H9 (cell line): ENCODE data around the gene DNAJC1. TPM values are rescaled to one million over a fixed set of nuclear protein-coding genes. Genes with fewer than 3 reads are reported as not detected.
"Not testable (repeated sequence)": the region's sequence is repeated elsewhere in the genome, so short reads cannot be mapped to it uniquely, and the experiment has no call there.

Experiments
- DNase-seq: peaks from one replicate; pipeline ENCODE4 v3.0.0-alpha.2; 2017
- H2AFZ ChIP-seq: one replicate; pipeline ENCODE4 v1.6.1; 2013; ENCODE audit warnings: mild to moderate bottlenecking, low read length, control low read depth, moderate library complexity
- H2AK5ac ChIP-seq: 2 replicates; pipeline ENCODE4 v1.6.1; 2013; ENCODE audit warnings: low read length, control low read depth, mixed read lengths; ENCODE audit not compliant: insufficient read length
- H2BK120ac ChIP-seq: one replicate; pipeline ENCODE4 v1.6.1; 2013; ENCODE audit warnings: low read depth, mild to moderate bottlenecking, low read length, control low read depth, inconsistent platforms; ENCODE audit not compliant: poor library complexity, severe bottlenecking
- H2BK12ac ChIP-seq: 2 replicates; pipeline ENCODE4 v1.6.1; 2013; ENCODE audit warnings: low read length, control low read depth, mixed read lengths, low read depth; ENCODE audit not compliant: insufficient read length
- H2BK15ac ChIP-seq: 2 replicates; pipeline ENCODE4 v1.6.1; 2013; ENCODE audit warnings: low read depth, low read length, control low read depth
- H2BK20ac ChIP-seq: one replicate; pipeline ENCODE4 v1.6.1; 2013; ENCODE audit warnings: low read depth, mild to moderate bottlenecking, low read length, control low read depth, inconsistent platforms; ENCODE audit not compliant: poor library complexity, severe bottlenecking
- H2BK5ac ChIP-seq: 2 replicates; pipeline ENCODE4 v1.6.1; 2013; ENCODE audit warnings: low read length, control low read depth, mixed read lengths; ENCODE audit not compliant: insufficient read length
- H3K14ac ChIP-seq: 2 replicates; pipeline ENCODE4 v1.6.1; 2013; ENCODE audit warnings: low read length, control low read depth; ENCODE audit not compliant: insufficient read depth
- H3K18ac ChIP-seq: 2 replicates; pipeline ENCODE4 v1.6.1; 2013; ENCODE audit warnings: low read depth, mild to moderate bottlenecking, mixed read lengths, low read length, control low read depth; ENCODE audit not compliant: insufficient read length
- H3K23ac ChIP-seq: 2 replicates; pipeline ENCODE4 v1.6.1; 2013; ENCODE audit warnings: low read length, control low read depth, mixed read lengths, low read depth; ENCODE audit not compliant: insufficient read length
- H3K23me2 ChIP-seq: 2 replicates; pipeline ENCODE4 v1.6.1; 2013; ENCODE audit warnings: low read depth, mild to moderate bottlenecking, mixed read lengths, low read length, control low read depth; ENCODE audit not compliant: insufficient read length, poor library complexity, severe bottlenecking
- H3K27ac ChIP-seq: 2 replicates; pipeline ENCODE4 v1.5.1; 2013; ENCODE audit warnings: low read length, control low read depth, mixed read lengths, low read depth; ENCODE audit not compliant: insufficient read length
- H3K27me3 ChIP-seq: 2 replicates; pipeline ENCODE4 v1.6.1; 2013; ENCODE audit warnings: low read length, control low read depth, inconsistent platforms; ENCODE audit not compliant: insufficient read depth
- H3K4ac ChIP-seq: 2 replicates; pipeline ENCODE4 v1.6.1; 2013; ENCODE audit warnings: low read depth, mild to moderate bottlenecking, control low read depth, inconsistent platforms, low read length, moderate library complexity
- H3K4me1 ChIP-seq: 2 replicates; pipeline ENCODE4 v1.6.1; 2013; ENCODE audit warnings: low read length, control low read depth, inconsistent platforms; ENCODE audit not compliant: insufficient read depth
- H3K4me2 ChIP-seq: 2 replicates; pipeline ENCODE4 v1.6.1; 2013; ENCODE audit warnings: low read length, control low read depth, mixed read lengths; ENCODE audit not compliant: insufficient read length, insufficient read depth
- H3K56ac ChIP-seq: 2 replicates; pipeline ENCODE4 v1.6.1; 2013; ENCODE audit warnings: low read depth, mild to moderate bottlenecking, mixed read lengths, low read length, control low read depth; ENCODE audit not compliant: insufficient read length
- H3K79me1 ChIP-seq: 2 replicates; pipeline ENCODE4 v1.6.1; 2013; ENCODE audit warnings: low read depth, mild to moderate bottlenecking, moderate library complexity, low read length, control low read depth, inconsistent platforms; ENCODE audit not compliant: insufficient read depth, poor library complexity, severe bottlenecking
- H3K79me2 ChIP-seq: 2 replicates; pipeline ENCODE4 v1.6.1; 2013; ENCODE audit warnings: low read length, control low read depth, inconsistent platforms; ENCODE audit not compliant: insufficient read depth
- H3K9ac ChIP-seq: 2 replicates; pipeline ENCODE4 v1.6.1; 2013; ENCODE audit warnings: low read length, control low read depth, mixed read lengths; ENCODE audit not compliant: insufficient read length; ENCODE audit errors: extremely low read depth
- H3K9me3 ChIP-seq: one replicate; pipeline ENCODE4 v1.6.1; 2013; ENCODE audit warnings: low read depth, low read length, inconsistent platforms; ENCODE audit not compliant: control insufficient read depth
- H3T11ph ChIP-seq: one replicate; pipeline ENCODE4 v1.6.1; 2013; ENCODE audit warnings: mild to moderate bottlenecking, low read length, control low read depth, inconsistent platforms
- H4K20me1 ChIP-seq: one replicate; pipeline ENCODE4 v1.6.1; 2013; ENCODE audit not compliant: control insufficient read depth, insufficient read length, insufficient read depth
- H4K5ac ChIP-seq: 2 replicates; pipeline ENCODE4 v1.6.1; 2013; ENCODE audit warnings: low read depth, mild to moderate bottlenecking, mixed read lengths, low read length, control low read depth; ENCODE audit not compliant: insufficient read length
- H4K8ac ChIP-seq: replicated peaks from 2 replicates; pipeline ENCODE4 v1.6.1; 2013; ENCODE audit warnings: low read length, control low read depth, mixed read lengths, low read depth; ENCODE audit not compliant: insufficient read length
- H4K91ac ChIP-seq: 2 replicates; pipeline ENCODE4 v1.6.1; 2013; ENCODE audit warnings: low read depth, mild to moderate bottlenecking, moderate library complexity, mixed read lengths, low read length, control low read depth; ENCODE audit not compliant: insufficient read length
- H3K27ac Mint-ChIP-seq, 3 experiments: 2 replicates in 2 of 3; 3 replicates in 1 of 3; pipeline ENCODE4 v1.8.0; 2020 to 2021; ENCODE audit warnings: mixed read lengths in 3 of 3, mild to moderate bottlenecking in 1 of 3, moderate library complexity in 1 of 3
- H3K27me3 Mint-ChIP-seq: 2 replicates; pipeline ENCODE4 v1.8.0; 2021; ENCODE audit warnings: low read depth, mild to moderate bottlenecking, moderate library complexity, mixed read lengths
- H3K36me3 Mint-ChIP-seq, 3 experiments: 2 replicates in 2 of 3; 3 replicates in 1 of 3; pipeline ENCODE4 v1.8.0; 2020 to 2021; ENCODE audit warnings: low read depth in 3 of 3, mixed read lengths in 3 of 3; ENCODE audit not compliant: insufficient read depth in 1 of 3
- H3K4me1 Mint-ChIP-seq, 2 experiments: 2 replicates each; pipeline ENCODE4 v1.8.0; 2020; ENCODE audit warnings: mixed read lengths in 2 of 2
- H3K4me3 Mint-ChIP-seq, 2 experiments: 2 replicates in 1 of 2; 3 replicates in 1 of 2; pipeline ENCODE4 v1.8.0; 2020 to 2021; ENCODE audit warnings: mild to moderate bottlenecking in 2 of 2, mixed read lengths in 2 of 2, moderate library complexity in 1 of 2
- H3K9me3 Mint-ChIP-seq, 2 experiments: 2 replicates in 1 of 2; 3 replicates in 1 of 2; pipeline ENCODE4 v1.8.0; 2020; ENCODE audit warnings: mild to moderate bottlenecking in 2 of 2, mixed read lengths in 2 of 2, moderate library complexity in 1 of 2
- CTCF ChIP-seq: fragments of 200-600 bp; sonication (generic); conservative IDR thresholded peaks from 3 replicates; pipeline ENCODE4 v1.8.0; 2021; ENCODE audit warnings: antibody characterized with exemption, mild to moderate bottlenecking
- WGBS: extraction: QIAGEN DNeasy Blood & Tissue Kit; methylation state at CpG from one replicate; pipeline ENCODE4 v1.1.7; 2013; ENCODE audit warnings: missing lambda C conversion rate, low lambda C conversion rate, mixed read lengths; ENCODE audit not compliant: insufficient read length; ENCODE audit errors: extremely low coverage; 5-methylcytosine and 5-hydroxymethylcytosine counted together
- total RNA-seq: library from RNA; stranded (reverse); gene quantifications from 2 replicates; pipeline ENCODE4 v1.2.1, GENCODE V29; 2021

Gene DNAJC1
- total RNA-seq, 1 experiment from 2014 or later, result 11.2 TPM

GRCh38 chr10:21820952-21821351 is 182.6 kb downstream of the DNAJC1 start:
- no CpG with 5 or more reads among the region's 1 CpG for WGBS
- Histone ChIP-seq H4K20me1 (no peaks in the 10 kb centered on the region), H2BK20ac (no peak overlapping the region), H2BK5ac (no peak overlapping the region), H3K23ac (no peak overlapping the region), H3K23me2 (no peaks in the 10 kb centered on the region), H3T11ph (no peak overlapping the region), H3K4me1 (no peaks in the 10 kb centered on the region), H2AK5ac (no peak overlapping the region), H2BK15ac (no peak overlapping the region), H3K14ac (no peak overlapping the region), H4K5ac (no peak overlapping the region), H3K9ac (no peak overlapping the region), H4K91ac (no peak overlapping the region), H3K27ac (no peak overlapping the region), H3K79me1 (no peaks in the 10 kb centered on the region), H2BK120ac (no peak overlapping the region), H2BK12ac (no peak overlapping the region), H3K4ac (no peak overlapping the region), H4K8ac (no peak overlapping the region), H3K27me3 (no peaks in the 10 kb centered on the region), H3K9me3 (no peaks in the 10 kb centered on the region), H3K4me2 (no peak overlapping the region), H3K18ac (no peak overlapping the region), H2AFZ (no peak overlapping the region), H3K79me2 (no peaks in the 10 kb centered on the region), H3K56ac (no peak overlapping the region)
- TF ChIP-seq CTCF, result no peak
- Mint-ChIP-seq H3K9me3 (peaks cover 16 to 17% of the 10 kb centered on the region in 2 experiments), H3K4me1 (peaks cover 11 to 16% of the 10 kb centered on the region in 2 experiments), H3K4me3 (no peak overlapping the region), H3K27me3 (no peaks in the 10 kb centered on the region), H3K27ac (no peak overlapping the region; a peak in 1 of 7 replicates), H3K36me3 (peaks cover 9 to 25% (median 13%) of the 10 kb centered on the region in 3 experiments)
- DNase-seq, result no peak

- H3K27ac Mint-ChIP-seq, result peak overlapping the region; percentile 68 to 74 (median 74); a peak in 6 of 7 replicates
These were observed 185.1 kb downstream of the DNAJC1 start for GRCh38 chr10:21818416-21818815.

More at GRCh38 chr10:21818416-21818815, 185.1 kb downstream of the DNAJC1 start:
- H4K8ac ChIP-seq, H2BK5ac ChIP-seq, H2BK15ac ChIP-seq, H3T11ph ChIP-seq, H4K20me1 ChIP-seq, H2BK12ac ChIP-seq, H3K27me3 Mint-ChIP-seq, H4K5ac ChIP-seq, H3K9ac ChIP-seq, H3K4ac ChIP-seq, H3K14ac ChIP-seq, H3K27me3 ChIP-seq, H3K4me2 ChIP-seq, H3K23me2 ChIP-seq, H3K4me1 ChIP-seq, H3K56ac ChIP-seq, H2AFZ ChIP-seq, H3K9me3 Mint-ChIP-seq, H3K23ac ChIP-seq, H3K79me1 ChIP-seq, H3K9me3 ChIP-seq, H3K27ac ChIP-seq, H2BK20ac ChIP-seq, H2AK5ac ChIP-seq, H4K91ac ChIP-seq, H3K4me3 Mint-ChIP-seq, H3K79me2 ChIP-seq, H2BK120ac ChIP-seq, DNase-seq, H3K18ac ChIP-seq: not testable (repeated sequence)
- no CpG with 5 or more reads among the region's 7 CpGs for WGBS
- peaks cover 11 to 16% of the 10 kb centered on the region in 2 experiments for H3K4me1 Mint-ChIP-seq
- peaks cover 0 to 19% (median 9%) of the 10 kb centered on the region in 3 experiments; a peak in 5 of 7 replicates for H3K36me3 Mint-ChIP-seq
